Neuron (in vitro differentiated cells): ENCODE results near the gene PLEKHG5.

ENCODE experiments used
- H2AFZ ChIP-seq: one replicate; pipeline ENCODE4 v1.6.1; 2013; ENCODE audit warnings: low read depth, mild to moderate bottlenecking, inconsistent platforms, low read length, moderate library complexity
- H3K27me3 ChIP-seq: one replicate; pipeline ENCODE4 v1.6.1; 2013; ENCODE audit warnings: low read length; ENCODE audit not compliant: insufficient read depth
- H3K36me3 ChIP-seq: one replicate; pipeline ENCODE4 v1.6.1; 2013; ENCODE audit warnings: low read length; ENCODE audit not compliant: insufficient read depth
- H3K4me1 ChIP-seq: one replicate; pipeline ENCODE4 v1.6.1; 2013; ENCODE audit warnings: low read length; ENCODE audit not compliant: insufficient read depth
- H3K4me3 ChIP-seq: 2 replicates; pipeline ENCODE4 v1.5.1; 2013; ENCODE audit warnings: mild to moderate bottlenecking, low read length, moderate library complexity
- H3K9me3 ChIP-seq: one replicate; pipeline ENCODE4 v1.6.1; 2013; ENCODE audit warnings: low read length

PLEKHG5 gene

GRCh38 chr1:6419804-6420453, 71.5 kb downstream of the PLEKHG5 start, which contains the start of gene HES2:
TSS of gene HES2 (minus strand) at chr1:6419919. CDS start at chr1:6419820, 99 bp downstream.
- no peak within 1 kb of the TSS for H3K4me3 ChIP-seq

DNA sequence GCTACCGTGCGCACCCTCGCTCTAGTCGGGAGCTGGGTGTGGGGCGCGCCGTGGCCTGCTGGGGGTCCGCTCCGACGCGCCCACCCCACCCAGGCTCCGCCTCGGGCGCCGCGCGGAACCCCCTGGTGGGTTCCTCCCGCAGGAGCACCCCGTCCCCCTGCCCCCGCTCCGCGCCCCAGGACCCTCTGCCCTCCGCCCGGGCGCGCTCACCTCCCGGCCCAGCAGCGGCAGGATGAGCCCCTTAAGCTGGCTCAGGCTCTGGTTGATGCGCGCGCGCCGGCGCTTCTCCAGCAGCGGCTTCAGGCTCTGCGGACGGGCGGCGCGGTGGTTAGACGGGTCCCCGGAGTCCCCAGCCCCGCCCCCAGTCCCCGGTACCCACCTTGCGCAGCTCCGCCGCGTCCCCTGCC, 72.1 kb downstream of the PLEKHG5 start:
- Histone ChIP-seq H3K27me3 (peaks cover 87% of the 10 kb centered on the region), H3K4me1 (peaks cover 10% of the 10 kb centered on the region), H3K9me3 (peaks cover 5% of the 10 kb centered on the region), H2AFZ (no peak overlapping the region), H3K36me3 (no peaks in the 10 kb centered on the region), H3K4me3 (no peak overlapping the region)

More at GRCh38 chr1:6419804-6420453, 71.5 kb downstream of the PLEKHG5 start, which contains the start of gene HES2:
- Histone ChIP-seq H3K9me3 (peaks cover 5% of the 10 kb centered on the region), H3K27me3 (peaks cover 86% of the 10 kb centered on the region), H3K36me3 (no peaks in the 10 kb centered on the region), H2AFZ (no peak within 1 kb of the TSS), H3K4me1 (peaks cover 6% of the 10 kb centered on the region)

GRCh38 chr1:6418668-6419396, 72.6 kb downstream of the PLEKHG5 start:
- peaks cover 10% of the 10 kb centered on the region for H3K4me1 ChIP-seq
- H3K36me3 ChIP-seq, result no peaks in the 10 kb centered on the region
- H3K27me3 ChIP-seq, result peaks cover 81% of the 10 kb centered on the region
- no peak overlapping the region for H2AFZ ChIP-seq
- H3K4me3 ChIP-seq, result no peak overlapping the region
- H3K9me3 ChIP-seq, result peaks cover 5% of the 10 kb centered on the region

- Histone ChIP-seq H2AFZ (no peak overlapping the region), H3K9me3 (peaks cover 5% of the 10 kb centered on the region), H3K36me3 (no peaks in the 10 kb centered on the region), H3K4me3 (no peak overlapping the region), H3K4me1 (peaks cover 10% of the 10 kb centered on the region), H3K27me3 (peaks cover 74% of the 10 kb centered on the region)
These were observed 73.4 kb downstream of the PLEKHG5 start for GRCh38 chr1:6417961-6418667.
